AG09319 (cell line): ENCODE results near the gene CEP85L.
A peak's percentile ranks its signal among the peaks of the same experiment; 100 is the strongest.

Experiments used
- DNase-seq: peaks from one replicate; pipeline ENCODE4 v3.0.0-alpha.2; 2010; ENCODE audit warnings: low read depth; ENCODE audit errors: extremely low read depth
- TF ChIP-seq, protein P1 (sequence below): IDR thresholded peaks from 2 replicates; pipeline ENCODE4 v1.5.1; 2011; ENCODE audit warnings: low read depth, mild to moderate bottlenecking, inconsistent platforms, low read length, moderate library complexity

Gene CEP85L

DNA sequence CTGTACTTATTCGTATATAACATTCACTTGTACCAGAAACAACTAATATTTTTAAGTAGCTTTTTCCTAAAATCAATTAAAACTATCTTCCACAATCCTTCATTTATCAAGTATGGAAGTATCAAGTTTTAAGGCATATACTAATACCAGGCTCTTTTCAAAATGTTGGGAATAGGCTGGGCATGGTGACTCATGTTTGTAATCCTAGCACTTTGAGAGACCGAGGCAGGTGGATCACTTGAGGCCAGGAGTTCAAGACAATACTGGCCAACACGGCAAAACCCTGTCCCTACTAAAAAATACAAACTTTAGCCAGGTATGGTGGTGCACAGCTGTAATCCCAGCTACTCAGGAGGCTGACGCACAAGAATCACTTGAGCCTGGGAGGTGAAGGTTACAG lies 129.0 kb downstream of the CEP85L start:
- TF ChIP-seq, protein P1, sequence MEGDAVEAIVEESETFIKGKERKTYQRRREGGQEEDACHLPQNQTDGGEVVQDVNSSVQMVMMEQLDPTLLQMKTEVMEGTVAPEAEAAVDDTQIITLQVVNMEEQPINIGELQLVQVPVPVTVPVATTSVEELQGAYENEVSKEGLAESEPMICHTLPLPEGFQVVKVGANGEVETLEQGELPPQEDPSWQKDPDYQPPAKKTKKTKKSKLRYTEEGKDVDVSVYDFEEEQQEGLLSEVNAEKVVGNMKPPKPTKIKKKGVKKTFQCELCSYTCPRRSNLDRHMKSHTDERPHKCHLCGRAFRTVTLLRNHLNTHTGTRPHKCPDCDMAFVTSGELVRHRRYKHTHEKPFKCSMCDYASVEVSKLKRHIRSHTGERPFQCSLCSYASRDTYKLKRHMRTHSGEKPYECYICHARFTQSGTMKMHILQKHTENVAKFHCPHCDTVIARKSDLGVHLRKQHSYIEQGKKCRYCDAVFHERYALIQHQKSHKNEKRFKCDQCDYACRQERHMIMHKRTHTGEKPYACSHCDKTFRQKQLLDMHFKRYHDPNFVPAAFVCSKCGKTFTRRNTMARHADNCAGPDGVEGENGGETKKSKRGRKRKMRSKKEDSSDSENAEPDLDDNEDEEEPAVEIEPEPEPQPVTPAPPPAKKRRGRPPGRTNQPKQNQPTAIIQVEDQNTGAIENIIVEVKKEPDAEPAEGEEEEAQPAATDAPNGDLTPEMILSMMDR = no peak
- DNase-seq = no peak

GRCh38 chr6:118514689-118515088 lies 136.7 kb downstream of the CEP85L start:
- no peak for DNase-seq
- TF ChIP-seq, protein P1 = no peak

DNA sequence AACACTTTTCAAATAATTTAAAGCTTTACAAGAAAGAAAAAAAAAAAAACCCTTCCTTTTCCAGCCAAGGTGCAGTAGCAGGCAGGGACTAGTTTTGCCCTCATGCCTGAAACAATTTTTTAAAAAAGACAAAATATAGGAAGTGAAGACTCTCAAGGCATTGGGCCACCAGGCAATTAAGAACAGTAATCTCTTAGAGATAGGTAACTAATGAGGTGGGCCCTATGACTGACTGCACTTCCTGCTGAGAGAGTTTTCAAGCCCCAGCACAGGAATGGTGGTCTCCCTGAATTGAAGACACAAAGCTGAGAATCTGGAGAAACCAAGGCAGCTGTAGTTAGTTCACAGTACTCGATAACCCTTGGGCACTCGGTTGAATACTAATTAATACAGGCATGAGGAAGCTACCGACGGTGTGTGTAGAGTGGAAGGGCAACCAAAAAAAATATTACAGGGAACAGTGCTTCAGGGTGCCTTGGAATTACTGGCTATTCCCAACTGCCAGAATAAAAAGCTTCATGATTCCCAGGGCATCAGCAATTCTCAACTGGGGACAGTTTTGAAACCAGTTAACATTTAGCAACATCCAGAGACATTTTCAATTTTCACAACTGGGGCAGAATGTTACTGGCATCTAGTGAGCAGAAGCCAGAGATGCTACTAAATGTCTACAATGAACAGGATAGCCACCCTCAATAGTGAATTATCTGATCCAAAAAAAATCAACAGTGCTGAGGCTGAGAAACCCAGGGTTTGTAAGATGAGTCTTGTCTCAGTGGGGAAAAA lies 139.3 kb downstream of the CEP85L start:
- DNase-seq = no peak
- TF ChIP-seq, protein P1 = no peak

GRCh38 chr6:118509009-118509617 lies 142.3 kb downstream of the CEP85L start:
- TF ChIP-seq, protein P1 = peak; percentile 66
- no peak for DNase-seq

- TF ChIP-seq, protein P1 = no peak
- DNase-seq = no peak
Measured at GRCh38 chr6:118507636-118508035, 143.8 kb downstream of the CEP85L start.

DNA sequence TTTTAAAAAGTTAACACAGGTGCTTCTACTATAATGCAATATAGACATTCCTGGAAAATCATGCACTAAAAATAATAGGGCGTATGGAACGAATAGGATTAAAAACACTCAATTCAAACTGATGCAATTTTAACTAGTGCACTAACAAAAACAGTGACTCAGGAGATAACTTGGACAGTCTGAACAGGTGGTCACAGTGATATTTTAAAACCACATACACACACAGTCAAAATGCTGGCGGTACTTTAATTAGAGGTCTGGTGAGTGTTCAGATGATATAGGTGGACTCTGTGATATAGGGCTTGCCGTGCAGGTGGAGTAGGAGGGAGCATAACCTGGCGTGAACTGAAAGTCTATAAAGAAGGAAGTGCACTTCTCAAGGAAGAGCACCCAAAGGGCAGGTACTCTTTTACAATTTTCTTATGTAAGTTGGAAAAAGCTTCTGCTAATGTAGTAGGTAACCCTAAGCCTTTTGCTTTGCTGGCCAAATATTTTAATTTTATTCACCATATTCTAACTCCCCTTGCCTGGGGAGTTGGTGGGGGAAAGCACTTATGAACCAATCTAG lies 145.2 kb downstream of the CEP85L start:
- TF ChIP-seq, protein P1 = no peak

GRCh38 chr6:118505656-118506055 lies 145.7 kb downstream of the CEP85L start:
- TF ChIP-seq, protein P1 = no peak
- DNase-seq = no peak

More for the DNA sequence above, 145.2 kb downstream of the CEP85L start:
- DNase-seq = no peak
